Measurements from ENCODE around the gene RAD51B.
"Not testable (repeated sequence)": the region's sequence is repeated elsewhere in the genome, so short reads cannot be mapped to it uniquely, and the experiment has no call there.

RAD51B gene

GRCh38 chr14:68244262-68244980 is 424.8 kb downstream of the RAD51B start:
- in situ Hi-C loops (cut with MboI; ENCODE audit: low sequenced_read_pairs): no loop called here

- in situ Hi-C loops (cut with MboI; ENCODE audit: low sequenced_read_pairs): no loop called here
Observed at GRCh38 chr14:68245146-68246073, 425.8 kb downstream of the RAD51B start.

- in situ Hi-C loops (cut with MboI; ENCODE audit: low sequenced_read_pairs): no loop called here
Observed at GRCh38 chr14:68246074-68246785, 426.7 kb downstream of the RAD51B start.

- in situ Hi-C loops (cut with MboI; ENCODE audit: low sequenced_read_pairs): no loop called here
Observed at GRCh38 chr14:68246786-68247105, 427.2 kb downstream of the RAD51B start.

GRCh38 chr14:68247274-68247673 is 427.7 kb downstream of the RAD51B start:
- in situ Hi-C loops (cut with MboI; ENCODE audit: low sequenced_read_pairs): no loop called here

- in situ Hi-C loops (cut with MboI; ENCODE audit: low sequenced_read_pairs): no loop called here
Observed at GRCh38 chr14:68247676-68248268, 428.2 kb downstream of the RAD51B start.

GRCh38 chr14:68248481-68249255 is 429.1 kb downstream of the RAD51B start:
- in situ Hi-C loops (cut with MboI; ENCODE audit: low sequenced_read_pairs): no loop called here

- in situ Hi-C loops (cut with MboI; ENCODE audit: low sequenced_read_pairs): no loop called here
Observed at GRCh38 chr14:68249661-68250451, 430.3 kb downstream of the RAD51B start.

- in situ Hi-C loops (cut with MboI; ENCODE audit: low sequenced_read_pairs): no loop called here
Observed at GRCh38 chr14:68250927-68251768, 431.6 kb downstream of the RAD51B start.

GRCh38 chr14:68251769-68252100 is 432.2 kb downstream of the RAD51B start:
- in situ Hi-C loops (cut with MboI; ENCODE audit: low sequenced_read_pairs): no loop called here

- in situ Hi-C loops (cut with MboI; ENCODE audit: low sequenced_read_pairs): no loop called here
Observed at GRCh38 chr14:68253160-68253780, 433.7 kb downstream of the RAD51B start.

GRCh38 chr14:68253878-68254528 is 434.4 kb downstream of the RAD51B start:
- in situ Hi-C loops (cut with MboI; ENCODE audit: low sequenced_read_pairs): no loop called here

- in situ Hi-C loops (cut with MboI; ENCODE audit: low sequenced_read_pairs): no loop called here
Observed at GRCh38 chr14:68254669-68255527, 435.3 kb downstream of the RAD51B start.

GRCh38 chr14:68255693-68256178 is 436.2 kb downstream of the RAD51B start:
- in situ Hi-C loops (cut with MboI; ENCODE audit: low sequenced_read_pairs): no loop called here

- in situ Hi-C loops (cut with MboI; ENCODE audit: low sequenced_read_pairs): no loop called here
Observed at GRCh38 chr14:68257969-68258368, 438.4 kb downstream of the RAD51B start.

GRCh38 chr14:68258995-68259394 is 439.4 kb downstream of the RAD51B start:
- in situ Hi-C loops (cut with MboI; ENCODE audit: low sequenced_read_pairs): not testable (repeated sequence)

GRCh38 chr14:68260121-68260520 is 440.5 kb downstream of the RAD51B start:
- in situ Hi-C loops (cut with MboI; ENCODE audit: low sequenced_read_pairs): no loop called here
